RKO (cell line): ENCODE data around the gene CHST13.
A peak's percentile ranks its signal among the peaks of the same experiment; 100 is the strongest.

Experiments used
- DNase-seq: peaks from one replicate; pipeline ENCODE4 v3.0.0-alpha.2; 2016; ENCODE audit warnings: low spot score

The CHST13 gene, protein sequence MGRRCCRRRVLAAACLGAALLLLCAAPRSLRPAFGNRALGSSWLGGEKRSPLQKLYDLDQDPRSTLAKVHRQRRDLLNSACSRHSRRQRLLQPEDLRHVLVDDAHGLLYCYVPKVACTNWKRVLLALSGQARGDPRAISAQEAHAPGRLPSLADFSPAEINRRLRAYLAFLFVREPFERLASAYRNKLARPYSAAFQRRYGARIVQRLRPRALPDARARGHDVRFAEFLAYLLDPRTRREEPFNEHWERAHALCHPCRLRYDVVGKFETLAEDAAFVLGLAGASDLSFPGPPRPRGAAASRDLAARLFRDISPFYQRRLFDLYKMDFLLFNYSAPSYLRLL

DNA sequence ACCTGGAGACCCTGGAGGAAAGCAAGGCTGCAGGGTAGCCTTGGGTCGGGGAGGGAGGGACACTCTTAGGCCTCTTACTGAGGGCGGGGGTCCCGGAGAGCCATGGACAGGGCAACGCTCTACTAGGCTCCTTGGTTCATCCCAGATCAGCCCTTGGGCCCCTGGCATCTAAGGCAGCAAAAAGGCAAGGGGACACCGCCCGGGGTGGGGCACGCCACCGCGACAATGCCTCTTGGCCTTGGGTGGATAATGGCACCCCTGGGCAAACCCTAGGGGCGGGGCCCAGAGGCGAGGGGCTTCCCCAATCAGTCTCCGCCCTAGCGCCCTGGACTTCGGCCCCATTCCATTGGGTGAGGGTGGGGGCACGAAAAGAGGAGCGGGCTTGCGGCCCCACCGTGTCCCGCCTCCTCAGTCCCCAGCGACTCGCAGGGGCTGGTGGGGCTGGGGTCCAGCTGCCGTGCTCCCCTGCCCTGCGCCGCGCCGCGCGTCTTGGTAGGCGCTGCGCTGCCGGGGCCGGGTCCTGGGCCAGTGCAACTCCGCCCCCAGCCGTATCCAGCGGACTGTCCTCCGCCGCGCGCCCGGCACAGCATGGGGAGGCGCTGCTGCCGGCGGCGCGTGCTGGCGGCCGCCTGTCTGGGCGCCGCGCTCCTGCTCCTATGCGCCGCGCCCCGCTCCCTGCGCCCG is at the start of gene CHST13:
TSS of gene CHST13 (plus strand) at position 411 of the 684 bp plus-strand sequence. CDS start at position 589, 178 bp downstream.
- peak; percentile 53 for DNase-seq

DNA sequence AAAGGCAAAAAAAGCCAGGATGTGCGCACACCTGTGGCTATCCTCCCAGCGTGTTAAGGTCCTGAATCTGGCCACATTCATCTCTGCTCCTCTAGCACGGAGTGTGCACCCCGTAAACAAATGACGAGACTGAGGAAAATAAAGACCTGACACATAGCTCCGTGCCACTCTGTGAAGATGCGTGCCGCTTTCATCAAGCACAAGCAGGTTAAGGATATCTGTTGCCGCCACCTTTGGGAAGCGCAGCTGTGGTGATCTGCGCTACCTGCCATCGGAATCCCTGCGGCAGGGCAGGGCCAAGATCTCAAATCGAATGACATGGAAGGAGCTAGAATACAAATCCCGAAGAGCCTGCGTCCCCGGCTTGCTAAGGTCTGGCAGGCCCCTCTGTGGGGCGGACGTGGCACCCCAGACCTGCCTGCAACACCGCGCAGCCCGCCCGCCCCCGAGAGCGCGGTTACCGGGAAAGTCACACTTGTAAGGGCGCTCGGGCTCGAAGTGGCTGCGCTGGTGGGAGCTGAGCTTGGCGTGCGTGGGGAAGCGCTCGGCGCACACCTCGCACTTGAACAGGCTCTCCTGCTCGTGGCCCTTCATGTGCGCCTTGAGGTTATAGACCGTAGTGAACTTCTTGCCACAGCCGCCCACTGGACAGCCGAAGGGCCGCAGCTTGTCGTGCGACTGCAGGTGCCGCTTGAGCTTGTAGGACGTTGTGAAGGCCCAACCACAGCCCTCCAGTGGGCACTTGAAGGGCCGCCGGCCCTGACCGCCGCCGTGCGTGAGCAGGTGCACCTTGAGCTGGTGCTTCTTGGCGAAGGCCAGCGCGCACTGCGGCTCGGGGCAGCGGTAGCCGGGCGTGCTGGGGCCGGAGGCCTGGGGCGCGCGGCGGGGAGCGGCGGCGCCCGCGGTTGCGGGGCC is 49.2 kb upstream of the CHST13 start:
- DNase-seq: peak; percentile 74

DNA sequence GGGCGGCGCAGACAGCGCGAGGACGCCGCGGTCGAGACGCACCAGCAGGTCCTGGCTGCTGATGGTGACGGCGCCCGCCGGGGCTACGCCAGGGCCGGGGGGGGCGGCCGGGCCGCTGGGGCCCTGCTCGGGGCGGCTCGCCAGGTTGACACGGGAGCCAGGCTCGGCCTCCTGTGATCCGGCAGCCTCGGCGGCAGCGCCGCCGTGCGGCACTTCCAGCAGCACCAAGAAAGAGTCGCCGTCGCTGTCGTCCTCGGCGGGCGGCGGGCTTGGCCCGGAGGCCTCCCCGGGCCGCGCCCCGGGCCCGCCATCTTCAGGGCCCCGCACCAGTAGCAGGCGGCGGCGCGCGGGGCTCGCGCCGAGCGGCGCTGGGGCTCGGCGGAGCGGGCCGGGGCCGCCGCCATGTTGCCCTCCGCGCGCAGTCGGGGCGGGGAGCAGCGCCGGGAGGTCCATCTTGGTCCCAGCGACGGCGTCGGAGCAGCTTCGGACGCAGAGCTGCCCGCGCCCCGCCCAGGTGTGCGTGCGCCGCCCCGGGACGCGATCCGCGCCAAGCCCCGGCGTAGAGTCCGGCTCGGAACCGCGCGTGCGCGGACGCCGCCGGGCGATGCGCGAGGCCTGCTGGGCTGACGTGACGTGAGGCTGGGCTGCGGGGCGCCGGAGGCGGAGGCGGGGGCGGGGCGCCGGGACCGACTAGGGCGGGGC is 48.4 kb upstream of the CHST13 start, which contains the start of gene ZXDC:
TSS of gene ZXDC (minus strand) at position 479 of the 702 bp plus-strand sequence. CDS start at position 453, 26 bp downstream.
- DNase-seq: peak; percentile 93

DNA sequence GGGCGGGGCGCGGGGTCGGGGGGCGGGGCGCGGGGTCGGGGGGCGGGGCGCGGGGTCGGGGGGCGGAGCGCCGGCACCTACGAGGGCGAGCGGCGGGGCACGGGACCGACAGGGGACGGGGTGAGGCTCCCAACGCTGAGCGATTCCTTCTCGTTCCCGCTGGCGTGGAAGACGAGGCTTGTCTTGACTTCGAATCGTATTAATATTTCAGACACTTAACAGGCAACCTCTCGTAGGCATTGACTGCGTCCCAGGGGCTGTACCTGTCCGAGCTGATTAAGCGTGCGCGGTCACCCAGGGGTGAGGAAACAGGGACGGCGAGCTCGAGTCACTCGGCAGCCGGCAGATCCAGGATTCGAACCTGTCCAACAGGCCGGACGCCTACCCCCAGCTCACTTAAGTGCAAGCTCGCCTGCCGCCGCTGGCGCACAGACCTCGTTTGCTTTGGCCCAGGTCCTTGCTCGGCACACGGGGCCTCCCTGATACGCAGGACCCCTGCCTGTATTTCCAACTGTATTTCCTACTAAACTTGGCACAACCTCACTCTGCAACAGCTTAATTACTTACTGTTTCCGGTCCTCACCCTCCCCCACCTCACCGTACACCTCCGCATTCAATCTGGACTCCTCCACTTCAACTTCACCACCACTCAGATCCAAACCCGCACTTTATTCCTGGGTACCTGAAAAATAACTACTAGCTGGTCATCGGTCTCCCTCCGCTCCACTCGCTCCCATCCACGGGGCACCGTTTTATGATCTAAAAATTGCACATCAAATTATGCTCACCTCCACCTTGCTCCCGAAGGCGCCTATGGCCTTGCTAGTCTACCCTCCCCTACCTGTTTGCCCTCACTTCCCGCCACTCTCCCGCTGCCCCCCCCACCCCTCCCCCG is 47.5 kb upstream of the CHST13 start:
- DNase-seq: no peak

DNA sequence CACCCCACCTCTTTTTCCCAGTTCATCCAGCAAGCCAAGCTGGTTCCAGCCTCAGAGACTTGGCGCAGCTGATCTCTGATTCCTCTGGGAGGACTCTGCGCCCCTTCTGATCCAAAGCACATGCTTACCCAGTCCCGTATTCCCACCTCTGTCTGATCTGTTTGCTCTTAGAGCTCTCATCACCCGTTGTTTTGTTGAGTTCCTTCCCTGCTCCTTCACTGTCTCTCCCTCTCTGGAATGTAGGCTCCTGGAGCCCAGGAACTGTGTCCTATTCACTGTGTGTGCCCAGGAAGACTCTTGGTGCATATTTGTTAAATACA is 46.9 kb upstream of the CHST13 start:
- DNase-seq: no peak

DNA sequence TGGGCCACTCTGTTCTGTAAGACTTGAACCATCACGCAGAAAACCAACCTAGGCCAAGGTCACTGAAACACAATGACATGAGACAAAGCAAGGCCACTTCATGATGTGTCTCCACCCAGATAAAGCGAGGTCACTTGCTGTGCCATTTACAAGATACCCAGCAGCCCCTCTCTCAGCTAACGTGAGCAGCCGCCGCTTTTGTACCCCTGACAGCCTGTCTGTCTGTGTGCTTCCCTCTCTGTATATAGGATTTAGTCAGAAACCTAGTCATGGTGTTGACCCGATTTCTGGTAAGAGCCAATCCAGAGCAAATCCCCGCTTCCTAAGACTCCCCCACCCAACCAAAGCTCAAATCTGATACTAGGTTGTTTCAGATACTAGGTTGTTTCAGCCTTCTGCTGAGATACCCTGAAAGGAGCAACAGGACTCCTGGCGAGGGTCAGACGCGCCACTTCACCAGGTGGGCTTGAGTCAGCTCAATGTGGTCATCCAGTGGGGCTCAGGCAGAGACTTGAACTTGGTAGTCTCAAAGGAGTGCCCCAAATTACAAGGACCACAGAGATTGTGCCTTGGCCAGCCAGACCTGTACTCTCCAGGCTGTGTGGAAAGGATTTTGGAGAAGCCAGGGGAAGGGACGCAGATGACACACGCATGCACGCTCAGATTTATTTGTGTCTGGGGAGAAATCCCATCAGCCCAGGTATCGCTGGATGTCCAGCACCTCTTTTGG is 45.2 kb upstream of the CHST13 start:
- no peak for DNase-seq

DNA sequence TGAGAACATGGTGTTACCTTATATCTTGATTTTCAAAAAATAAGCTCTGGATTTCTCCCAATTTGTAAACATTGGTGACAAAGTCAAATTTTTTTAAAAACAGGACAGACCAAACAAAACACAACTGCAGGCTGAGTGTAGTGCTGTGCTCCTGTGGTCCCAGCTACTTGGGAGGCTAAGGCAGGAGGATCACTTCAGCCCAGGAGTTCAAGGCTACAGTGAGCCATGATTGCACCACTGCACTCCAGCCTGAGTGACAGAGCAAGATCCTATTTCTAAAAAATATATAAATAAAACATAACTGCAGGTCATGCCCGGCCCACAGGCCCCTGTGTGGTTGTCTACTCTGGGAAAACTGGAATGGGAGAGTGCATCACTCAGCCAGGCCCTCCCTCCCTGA is 44.3 kb upstream of the CHST13 start:
- DNase-seq: no peak

DNA sequence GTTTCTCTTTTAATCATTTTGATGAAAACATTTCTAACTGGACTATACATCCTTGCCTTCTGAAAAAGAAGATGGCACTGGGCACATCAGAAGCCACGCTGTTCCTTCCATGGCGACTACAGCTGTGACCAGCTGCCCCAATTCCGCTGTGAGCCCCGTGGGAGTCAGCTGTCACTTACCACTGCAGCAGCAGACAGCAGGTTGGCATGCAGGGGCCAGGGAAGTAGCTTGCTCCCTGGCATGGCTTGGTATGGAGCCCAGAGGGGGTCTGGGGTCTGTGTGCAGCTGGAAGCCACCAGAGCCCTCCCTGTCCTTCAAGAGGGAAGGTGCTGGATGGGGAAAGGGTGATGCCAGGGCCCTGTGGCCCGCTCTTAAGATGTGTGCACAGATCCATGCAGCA is 43.7 kb upstream of the CHST13 start:
- DNase-seq: no peak

DNA sequence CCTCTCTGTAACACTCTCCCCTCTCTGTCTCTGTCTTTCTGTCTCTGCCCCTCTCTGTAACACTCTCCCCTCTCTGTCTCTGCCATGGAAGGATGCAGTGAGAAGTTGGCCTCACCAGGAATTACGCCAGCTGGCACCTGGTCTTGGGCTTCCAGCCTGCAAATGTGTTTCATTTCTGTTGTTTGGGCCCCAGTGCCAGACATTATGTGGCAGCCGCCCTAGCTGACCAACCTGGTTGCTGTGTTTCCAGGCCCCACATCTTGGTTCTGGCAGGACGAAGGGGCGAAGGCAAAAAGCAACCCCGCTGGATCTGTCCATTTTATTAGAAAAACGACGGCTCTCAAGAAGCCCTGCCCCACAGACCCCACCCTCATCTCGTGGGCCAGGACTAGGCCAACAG is 43.1 kb upstream of the CHST13 start:
- DNase-seq: no peak

DNA sequence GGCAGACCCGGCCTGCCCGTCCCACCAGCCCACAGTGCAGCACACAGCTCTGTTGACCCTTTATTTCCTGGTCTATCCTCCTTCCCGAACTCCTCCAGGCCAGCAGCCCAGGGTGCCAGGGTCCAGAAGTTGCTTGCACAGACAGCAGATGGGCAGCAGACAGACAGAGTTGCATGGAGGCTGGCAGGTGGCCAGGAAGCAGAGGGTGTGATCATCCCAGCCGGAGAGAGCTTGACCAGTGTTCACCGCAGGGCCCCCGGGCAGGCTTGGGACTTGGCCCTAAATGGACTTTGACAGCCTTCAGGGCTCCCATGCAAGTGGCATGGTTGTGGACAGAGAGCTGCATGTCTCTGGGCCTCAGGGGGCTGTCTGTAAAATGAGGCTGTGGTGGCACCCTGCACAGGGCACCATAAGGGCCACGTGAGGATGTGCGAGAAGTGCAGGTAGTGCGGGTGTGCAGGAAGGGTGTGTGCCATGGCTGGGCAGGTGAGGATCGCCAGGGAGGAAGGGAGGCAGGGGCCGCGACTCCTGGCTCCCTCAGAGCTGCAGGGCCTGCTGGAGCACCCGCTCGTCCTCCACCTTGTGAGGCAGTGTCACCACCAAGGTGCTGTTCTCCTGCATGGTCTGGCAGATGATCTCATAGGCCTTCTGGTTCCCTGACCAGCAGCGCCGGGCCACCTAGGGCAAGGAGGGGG is 42.0 kb upstream of the CHST13 start:
- no peak for DNase-seq

DNA sequence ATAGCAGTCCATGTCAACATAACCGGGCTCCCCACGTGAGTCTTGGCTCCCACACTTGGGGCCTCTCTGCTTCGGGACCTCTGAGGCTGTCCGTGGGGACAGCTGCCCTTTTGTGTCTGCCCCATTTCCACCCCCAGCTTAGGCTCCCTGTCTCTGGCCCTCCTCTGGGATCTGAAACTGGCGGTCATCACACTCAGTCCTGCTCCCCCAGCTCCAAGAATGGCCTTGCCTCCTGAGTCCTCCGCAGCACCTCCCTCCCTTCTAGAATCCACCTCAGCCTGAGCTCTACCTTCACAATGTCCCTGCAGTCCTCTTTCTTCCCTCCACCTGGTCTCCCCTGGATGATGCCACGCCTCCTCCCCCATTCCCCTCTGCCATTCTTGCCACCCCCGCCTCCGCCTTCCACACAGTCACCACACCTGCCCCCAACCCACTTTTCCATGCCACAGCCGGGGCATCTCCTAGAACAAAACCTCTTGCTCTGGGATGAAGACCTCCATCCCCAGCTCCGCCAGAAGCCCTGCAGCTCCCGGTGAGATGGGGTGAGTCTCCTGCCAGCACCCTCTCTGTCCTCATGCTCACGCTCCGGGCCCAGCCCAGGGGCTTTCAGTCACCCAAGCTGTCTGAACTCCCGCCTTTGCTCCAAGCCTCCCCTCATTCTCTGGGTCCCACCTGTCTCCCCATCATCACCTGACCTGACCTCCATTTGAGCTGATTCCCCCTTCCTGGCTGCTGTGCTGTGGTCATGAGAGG is 41.3 kb upstream of the CHST13 start:
- no peak for DNase-seq

DNA sequence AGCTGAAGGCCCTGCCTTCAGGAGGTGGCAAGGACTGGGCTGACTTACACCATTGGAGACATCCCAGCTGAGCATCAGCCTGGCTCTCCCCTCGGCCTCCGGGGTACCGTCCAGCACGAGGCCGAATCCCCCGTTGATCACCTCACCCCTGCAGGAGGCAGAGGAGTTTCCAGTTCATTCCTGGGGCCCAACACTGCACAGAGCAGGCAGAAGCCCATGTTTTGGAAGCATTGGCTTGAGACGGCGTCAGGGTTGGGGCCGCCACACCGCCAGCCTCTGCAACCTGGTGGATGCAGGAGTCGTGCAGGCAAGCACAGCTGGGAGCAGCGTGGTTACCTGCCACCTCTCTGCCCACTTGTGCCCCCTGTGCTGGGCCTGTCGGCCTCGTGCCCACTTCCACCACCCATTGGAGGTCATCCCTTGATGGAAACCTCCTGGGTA is 40.6 kb upstream of the CHST13 start:
- DNase-seq: no peak

DNA sequence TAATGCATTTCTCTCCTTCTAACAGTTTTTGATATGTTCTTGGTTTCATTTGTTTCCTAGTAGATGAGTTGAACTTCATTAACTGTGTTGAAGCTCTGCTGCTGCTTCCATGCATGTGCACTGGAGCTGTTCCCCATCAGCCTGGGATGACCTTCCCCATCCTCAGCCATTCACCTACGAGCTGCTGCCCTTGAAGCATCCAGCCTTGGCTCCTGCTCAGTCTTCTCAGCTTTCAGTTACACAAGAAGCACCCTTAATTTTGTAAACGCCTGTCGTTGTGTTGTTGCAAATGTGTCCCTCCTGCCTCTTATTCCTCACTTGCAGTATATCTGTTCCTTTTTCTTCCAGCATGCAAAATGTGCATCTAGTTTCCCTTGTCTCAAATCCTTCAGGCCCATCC is 39.8 kb upstream of the CHST13 start:
- DNase-seq: no peak

DNA sequence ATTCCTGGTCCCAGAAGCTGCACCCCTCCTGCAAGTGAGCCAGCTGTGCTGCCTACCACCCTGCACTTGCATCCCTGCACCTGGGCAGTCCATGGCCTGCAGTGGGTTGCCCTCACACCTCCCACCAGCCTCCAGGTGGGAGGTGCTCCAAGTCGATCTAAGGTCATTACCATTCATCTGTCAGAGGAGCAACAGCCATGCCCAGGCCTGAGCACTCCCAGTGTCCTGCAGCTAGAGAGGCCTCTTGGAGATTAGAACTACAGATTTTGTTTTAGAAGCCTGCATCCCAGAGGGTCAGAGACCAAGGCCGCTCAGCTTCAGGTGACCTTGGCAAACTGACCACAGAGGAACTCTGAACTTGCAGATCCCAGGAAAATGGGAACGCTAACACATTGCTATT is 39.3 kb upstream of the CHST13 start:
- DNase-seq: no peak

DNA sequence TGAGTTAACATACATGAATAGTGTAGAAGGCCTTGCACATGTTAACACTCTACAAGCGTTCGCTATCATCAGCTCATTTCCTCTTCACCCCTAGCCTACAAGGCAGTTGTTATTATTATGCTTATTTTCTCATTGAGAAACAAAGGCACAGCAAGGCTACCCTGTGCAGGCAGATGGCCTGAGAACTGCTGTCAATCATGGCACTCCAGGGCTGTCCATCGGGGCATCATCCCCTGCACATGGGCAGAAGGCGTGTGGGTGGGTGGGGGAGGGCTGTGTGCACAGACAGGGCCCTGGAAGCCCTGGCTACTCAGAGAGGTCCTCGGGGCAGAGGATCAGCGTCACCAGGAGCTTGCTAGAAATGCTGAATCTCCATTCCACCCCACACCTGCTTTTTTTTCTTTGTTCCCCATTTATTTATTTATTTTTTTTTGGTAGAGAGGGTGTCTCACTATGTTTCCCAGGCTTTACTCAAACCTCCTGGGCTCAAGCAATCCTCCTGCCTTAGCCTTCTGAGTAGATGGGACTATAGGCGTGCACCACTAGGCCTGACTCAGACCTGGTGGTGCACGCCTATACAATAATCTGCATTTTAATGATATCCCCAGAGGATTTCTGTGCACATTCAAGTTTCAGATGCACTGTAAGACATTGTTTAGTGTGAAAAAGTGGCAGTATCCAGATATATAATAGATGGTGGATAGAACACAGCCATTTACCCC is 38.6 kb upstream of the CHST13 start:
- no peak for DNase-seq

DNA sequence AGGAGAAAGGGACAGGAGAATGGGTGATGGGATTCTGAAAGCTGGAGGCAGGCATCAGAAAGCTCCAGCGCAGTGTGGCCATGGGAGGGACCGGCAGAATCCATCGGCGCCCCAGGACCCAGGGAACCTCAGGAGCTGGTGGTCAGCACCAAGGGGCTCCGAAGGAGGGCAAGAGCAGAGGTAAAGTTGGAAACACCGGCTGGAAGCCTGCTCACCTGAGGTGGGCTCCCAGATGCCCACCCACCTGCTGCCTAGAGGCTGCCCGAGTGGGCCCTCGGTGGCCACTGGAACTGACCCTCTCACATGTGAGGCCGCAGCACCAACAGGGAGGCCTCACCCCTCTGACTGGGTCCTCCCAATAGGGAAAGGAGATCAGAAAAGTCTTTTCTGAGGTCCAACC is 38.0 kb upstream of the CHST13 start:
- DNase-seq: no peak

DNA sequence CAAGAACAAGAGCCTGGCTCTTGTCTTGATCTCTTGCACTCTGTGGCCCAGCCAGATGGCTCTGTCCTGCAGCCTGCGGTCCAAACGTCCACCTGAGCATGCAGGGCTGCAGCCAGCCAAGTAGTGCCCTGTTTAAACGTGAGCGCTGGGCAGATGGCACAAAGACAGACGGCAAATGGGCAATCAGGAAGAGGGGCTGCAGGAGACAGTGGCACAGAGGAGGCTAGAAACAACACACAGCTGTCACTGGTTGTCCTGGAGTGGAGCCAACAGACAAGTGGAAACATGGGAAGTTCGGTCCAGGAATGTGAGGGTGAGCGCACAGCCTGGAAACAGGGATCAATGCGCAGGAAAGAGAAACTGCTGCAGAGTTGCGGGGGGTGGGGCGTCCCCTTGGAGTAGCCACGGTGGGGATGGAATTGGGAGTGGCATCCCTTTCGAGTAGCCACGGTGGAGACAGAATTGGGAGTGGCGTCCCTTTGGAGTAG is 37.6 kb upstream of the CHST13 start:
- no peak for DNase-seq

DNA sequence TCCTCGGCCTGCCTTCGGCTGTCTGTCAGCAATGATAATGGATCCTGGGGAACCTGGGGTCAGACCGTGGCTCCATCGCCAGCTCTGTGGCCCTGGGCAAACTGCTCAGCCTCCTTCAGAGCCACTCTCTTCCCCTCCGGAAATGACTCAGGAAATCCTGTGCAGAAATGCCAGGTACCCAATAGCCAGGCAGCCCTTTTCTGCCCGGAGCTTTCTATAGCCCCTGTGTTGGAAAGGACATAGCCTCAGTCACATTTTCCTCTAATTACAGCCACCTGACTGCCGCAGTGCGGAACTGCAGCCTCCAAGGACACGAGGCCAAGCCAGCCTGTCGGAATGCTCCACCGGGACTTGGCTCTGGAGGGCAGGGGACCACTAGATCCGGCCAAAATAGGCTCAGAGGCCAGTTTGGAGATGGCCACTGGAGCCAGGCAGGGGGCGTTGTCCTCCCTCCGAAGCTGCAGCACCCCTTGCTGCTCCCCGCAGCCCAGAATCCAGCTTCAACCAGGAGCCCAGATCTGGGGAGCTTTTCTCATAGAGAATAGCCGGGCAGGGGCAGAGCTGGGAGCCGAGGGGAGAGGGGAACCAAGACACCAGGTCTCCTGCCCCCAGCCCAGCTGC is 36.7 kb upstream of the CHST13 start:
- no peak for DNase-seq
